Tibial nerve (tissue), 4 donors: Measurements from ENCODE around the gene COMMD6.

Source experiments
- EP300 ChIP-seq, 2 donors: sonication (generic); formaldehyde crosslinking; IDR thresholded peaks; one replicate each; pipeline ENCODE4 v1.6.1; 2017; ENCODE audit warnings: antibody characterized with exemption in 2 of 2, mild to moderate bottlenecking in 1 of 2
- POLR2A ChIP-seq, 2 donors: fragments of 450-650 bp; IDR thresholded peaks; one replicate each; pipeline ENCODE4 v1.6.1; 2017; ENCODE audit warnings: antibody characterized with exemption in 2 of 2, mild to moderate bottlenecking in 2 of 2, moderate library complexity in 2 of 2
- TF ChIP-seq, protein P1 (sequence below), 5 experiments: fragments of 200-600 bp in 3 of 5; fragments of 450-650 bp in 2 of 5; sonication (generic) in 3 of 5; IDR thresholded peaks; one replicate each; pipeline ENCODE4 v1.5.1; 2016 to 2019; ENCODE audit warnings: antibody characterized with exemption in 5 of 5, mild to moderate bottlenecking in 3 of 5, moderate library complexity in 2 of 5

DNA sequence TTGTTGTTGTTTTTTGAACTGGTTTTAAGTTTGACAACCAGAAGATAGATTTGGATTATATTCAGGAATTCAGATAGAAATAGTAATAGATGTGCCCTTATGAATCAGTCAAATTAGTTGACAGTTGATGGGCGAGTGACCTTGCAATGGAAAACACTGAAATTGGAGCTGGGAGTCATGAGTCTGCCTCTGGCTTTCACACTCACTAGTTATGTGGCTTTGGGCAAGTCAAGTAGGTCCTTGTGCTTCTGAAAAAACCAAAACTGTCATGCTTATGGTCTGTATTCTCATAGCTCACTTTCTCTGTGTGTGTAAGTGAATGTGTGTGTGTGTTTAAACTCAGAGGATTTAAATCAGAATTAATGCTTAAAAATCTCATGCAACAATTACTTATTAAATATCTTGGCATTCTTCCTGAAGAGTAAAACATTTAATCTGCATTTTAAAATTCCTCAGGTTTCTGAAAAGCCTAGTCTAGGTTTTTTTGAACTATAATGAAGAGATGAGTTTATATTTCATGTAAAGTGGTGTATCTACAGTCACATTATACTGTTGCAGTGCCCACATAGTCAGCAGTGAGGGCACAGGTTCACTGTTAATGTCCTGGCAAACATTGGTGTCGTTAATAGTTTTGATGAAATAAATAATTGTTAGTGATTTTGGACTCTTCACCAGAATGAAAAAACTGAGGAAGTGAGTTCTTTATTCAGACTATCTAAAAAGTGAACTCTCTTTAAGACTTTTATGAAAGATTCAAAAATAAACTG is 44.4 kb upstream of the COMMD6 start:
- TF ChIP-seq, protein P1, sequence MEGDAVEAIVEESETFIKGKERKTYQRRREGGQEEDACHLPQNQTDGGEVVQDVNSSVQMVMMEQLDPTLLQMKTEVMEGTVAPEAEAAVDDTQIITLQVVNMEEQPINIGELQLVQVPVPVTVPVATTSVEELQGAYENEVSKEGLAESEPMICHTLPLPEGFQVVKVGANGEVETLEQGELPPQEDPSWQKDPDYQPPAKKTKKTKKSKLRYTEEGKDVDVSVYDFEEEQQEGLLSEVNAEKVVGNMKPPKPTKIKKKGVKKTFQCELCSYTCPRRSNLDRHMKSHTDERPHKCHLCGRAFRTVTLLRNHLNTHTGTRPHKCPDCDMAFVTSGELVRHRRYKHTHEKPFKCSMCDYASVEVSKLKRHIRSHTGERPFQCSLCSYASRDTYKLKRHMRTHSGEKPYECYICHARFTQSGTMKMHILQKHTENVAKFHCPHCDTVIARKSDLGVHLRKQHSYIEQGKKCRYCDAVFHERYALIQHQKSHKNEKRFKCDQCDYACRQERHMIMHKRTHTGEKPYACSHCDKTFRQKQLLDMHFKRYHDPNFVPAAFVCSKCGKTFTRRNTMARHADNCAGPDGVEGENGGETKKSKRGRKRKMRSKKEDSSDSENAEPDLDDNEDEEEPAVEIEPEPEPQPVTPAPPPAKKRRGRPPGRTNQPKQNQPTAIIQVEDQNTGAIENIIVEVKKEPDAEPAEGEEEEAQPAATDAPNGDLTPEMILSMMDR (IDR thresholded peaks at IDR 0.05), result no peak
- TF ChIP-seq EP300 (IDR thresholded peaks at IDR 0.05), result no peak
- TF ChIP-seq POLR2A (IDR thresholded peaks at IDR 0.05), result no peak
